ENCODE measurements around the gene DNAJB13. TPM values are rescaled to one million over a fixed set of nuclear protein-coding genes. Genes with fewer than 3 reads are reported as not detected.

Gene DNAJB13
- total and polyA plus RNA-seq, 12 donors: not detected

DNA sequence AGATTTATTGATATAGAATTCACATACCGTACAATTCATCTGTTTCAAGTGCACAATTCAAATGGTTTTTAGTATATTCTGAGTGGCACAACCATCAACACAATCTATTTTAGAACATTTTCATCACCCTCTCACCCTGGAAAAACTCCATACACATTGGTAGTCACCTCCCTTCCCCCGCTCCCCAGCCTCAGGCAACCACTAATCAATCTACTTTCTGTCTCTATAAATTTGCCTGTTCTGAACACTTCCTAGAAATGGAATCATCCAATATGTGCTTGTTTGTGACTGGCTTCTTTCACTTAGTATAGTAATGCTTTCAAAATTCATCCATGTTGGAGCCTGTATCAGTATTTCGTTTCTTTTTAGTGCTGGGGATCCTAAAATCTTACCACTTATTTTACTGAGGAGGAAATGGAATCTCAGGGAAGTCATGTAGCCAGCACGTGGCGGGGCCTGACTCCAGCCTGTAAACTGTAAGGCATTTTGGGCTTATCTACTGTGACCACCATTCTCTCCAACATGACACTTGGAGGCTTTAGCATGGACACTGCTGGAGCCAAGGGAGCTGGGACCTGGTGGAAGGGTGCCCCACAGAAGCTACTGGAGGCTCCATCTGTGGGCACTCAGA is 59.0 kb downstream of the DNAJB13 start:
- no peak for DNase-seq
- Histone ChIP-seq H3K36me3 (peaks cover 0 to 40% (median 0%) of the 10 kb centered on the region in 9 donors), H3K27me3 (no peaks in the 10 kb centered on the region), H3K9me3 (no peaks in the 10 kb centered on the region), H3K27ac (peak overlapping the region in 3 of 10 donors; percentile 14 to 65 (median 30)), H3K4me1 (peaks cover 0 to 67% (median 26%) of the 10 kb centered on the region in 9 donors), H3K4me3 (no peak overlapping the region)
- TF ChIP-seq, protein P1, sequence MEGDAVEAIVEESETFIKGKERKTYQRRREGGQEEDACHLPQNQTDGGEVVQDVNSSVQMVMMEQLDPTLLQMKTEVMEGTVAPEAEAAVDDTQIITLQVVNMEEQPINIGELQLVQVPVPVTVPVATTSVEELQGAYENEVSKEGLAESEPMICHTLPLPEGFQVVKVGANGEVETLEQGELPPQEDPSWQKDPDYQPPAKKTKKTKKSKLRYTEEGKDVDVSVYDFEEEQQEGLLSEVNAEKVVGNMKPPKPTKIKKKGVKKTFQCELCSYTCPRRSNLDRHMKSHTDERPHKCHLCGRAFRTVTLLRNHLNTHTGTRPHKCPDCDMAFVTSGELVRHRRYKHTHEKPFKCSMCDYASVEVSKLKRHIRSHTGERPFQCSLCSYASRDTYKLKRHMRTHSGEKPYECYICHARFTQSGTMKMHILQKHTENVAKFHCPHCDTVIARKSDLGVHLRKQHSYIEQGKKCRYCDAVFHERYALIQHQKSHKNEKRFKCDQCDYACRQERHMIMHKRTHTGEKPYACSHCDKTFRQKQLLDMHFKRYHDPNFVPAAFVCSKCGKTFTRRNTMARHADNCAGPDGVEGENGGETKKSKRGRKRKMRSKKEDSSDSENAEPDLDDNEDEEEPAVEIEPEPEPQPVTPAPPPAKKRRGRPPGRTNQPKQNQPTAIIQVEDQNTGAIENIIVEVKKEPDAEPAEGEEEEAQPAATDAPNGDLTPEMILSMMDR (IDR thresholded peaks at IDR 0.05): no peak
- intact Hi-C loops (cut with DNase I): no loop called here
- ATAC-seq: no peak
- WGBS, 2 donors: 68 to 75% methylated on average over 5 of the region's 5 CpGs

- intact Hi-C loops (cut with DNase I): no loop called here
- TF ChIP-seq, protein P1 (IDR thresholded peaks at IDR 0.05): no peak
- Histone ChIP-seq H3K36me3 (peaks cover 0 to 34% (median 0%) of the 10 kb centered on the region in 9 donors), H3K4me1 (peaks cover 0 to 67% (median 26%) of the 10 kb centered on the region in 9 donors), H3K27me3 (no peaks in the 10 kb centered on the region), H3K9me3 (no peaks in the 10 kb centered on the region), H3K27ac (peak overlapping the region in 3 of 10 donors; percentile 30 to 65 (median 35)), H3K4me3 (no peak overlapping the region)
- no peak for DNase-seq
- 81 to 84% methylated on average over 9 of the region's 9 CpGs for WGBS, 2 donors
- ATAC-seq: no peak
These were observed 59.8 kb downstream of the DNAJB13 start for GRCh38 chr11:74010306-74011300.

- ATAC-seq: peak in 3 of 8 donors; percentile 14 to 57 (median 36)
- H3K9me3 ChIP-seq: no peaks in the 10 kb centered on the region
- peaks cover 0 to 60% (median 26%) of the 10 kb centered on the region in 9 donors for H3K4me1 ChIP-seq
- TF ChIP-seq, protein P1 (IDR thresholded peaks at IDR 0.05): no peak
- 71% methylated on average over 8 of the region's 8 CpGs for WGBS, 2 donors
- DNase-seq: no peak
- H3K4me3 ChIP-seq: no peak overlapping the region
- peak overlapping the region in 2 of 10 donors; percentile 27 to 35 for H3K27ac ChIP-seq
- no peaks in the 10 kb centered on the region for H3K27me3 ChIP-seq
- intact Hi-C loops (cut with DNase I): no loop called here
- peaks cover 0 to 37% (median 0%) of the 10 kb centered on the region in 9 donors for H3K36me3 ChIP-seq
These were observed 60.7 kb downstream of the DNAJB13 start for GRCh38 chr11:74011360-74012073.
